Measurements from ENCODE around the gene SLC30A1. TPM values are rescaled to one million over a fixed set of nuclear protein-coding genes. Genes with fewer than 3 reads are reported as not detected.

The SLC30A1 gene
- total and polyA plus RNA-seq, 12 donors, result 1.4 to 26.5 (median 14.4) TPM

- no peaks in the 10 kb centered on the region for H3K27me3 ChIP-seq
- intact Hi-C loops (cut with DNase I), result no loop called here
Observed at GRCh38 chr1:211604548-211604947, 25.6 kb upstream of the SLC30A1 start.

GRCh38 chr1:211603713-211604112 lies 24.8 kb upstream of the SLC30A1 start:
- 95 to 100% methylated on average over 1 of the region's 1 CpG for WGBS, 2 donors
- Histone ChIP-seq H3K4me3 (no peak overlapping the region), H3K27me3 (no peaks in the 10 kb centered on the region), H3K9me3 (no peaks in the 10 kb centered on the region), H3K4me1 (peaks cover 0 to 35% (median 0%) of the 10 kb centered on the region in 9 donors), H3K36me3 (no peaks in the 10 kb centered on the region), H3K27ac (no peak overlapping the region)
- intact Hi-C loops (cut with DNase I), result no loop called here
- TF ChIP-seq, protein P1, sequence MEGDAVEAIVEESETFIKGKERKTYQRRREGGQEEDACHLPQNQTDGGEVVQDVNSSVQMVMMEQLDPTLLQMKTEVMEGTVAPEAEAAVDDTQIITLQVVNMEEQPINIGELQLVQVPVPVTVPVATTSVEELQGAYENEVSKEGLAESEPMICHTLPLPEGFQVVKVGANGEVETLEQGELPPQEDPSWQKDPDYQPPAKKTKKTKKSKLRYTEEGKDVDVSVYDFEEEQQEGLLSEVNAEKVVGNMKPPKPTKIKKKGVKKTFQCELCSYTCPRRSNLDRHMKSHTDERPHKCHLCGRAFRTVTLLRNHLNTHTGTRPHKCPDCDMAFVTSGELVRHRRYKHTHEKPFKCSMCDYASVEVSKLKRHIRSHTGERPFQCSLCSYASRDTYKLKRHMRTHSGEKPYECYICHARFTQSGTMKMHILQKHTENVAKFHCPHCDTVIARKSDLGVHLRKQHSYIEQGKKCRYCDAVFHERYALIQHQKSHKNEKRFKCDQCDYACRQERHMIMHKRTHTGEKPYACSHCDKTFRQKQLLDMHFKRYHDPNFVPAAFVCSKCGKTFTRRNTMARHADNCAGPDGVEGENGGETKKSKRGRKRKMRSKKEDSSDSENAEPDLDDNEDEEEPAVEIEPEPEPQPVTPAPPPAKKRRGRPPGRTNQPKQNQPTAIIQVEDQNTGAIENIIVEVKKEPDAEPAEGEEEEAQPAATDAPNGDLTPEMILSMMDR (IDR thresholded peaks at IDR 0.05), result no peak
- no peak for DNase-seq
- ATAC-seq, result no peak

More at GRCh38 chr1:211604548-211604947, 25.6 kb upstream of the SLC30A1 start:
- WGBS, 2 donors, result 83 to 88% methylated on average over 2 of the region's 2 CpGs
- Histone ChIP-seq H3K36me3 (no peaks in the 10 kb centered on the region), H3K9me3 (no peaks in the 10 kb centered on the region), H3K4me3 (no peak overlapping the region), H3K4me1 (peaks cover 0 to 35% (median 0%) of the 10 kb centered on the region in 9 donors), H3K27ac (no peak overlapping the region)
- TF ChIP-seq, protein P1 (IDR thresholded peaks at IDR 0.05), result no peak
- ATAC-seq, result no peak
- no peak for DNase-seq

DNA sequence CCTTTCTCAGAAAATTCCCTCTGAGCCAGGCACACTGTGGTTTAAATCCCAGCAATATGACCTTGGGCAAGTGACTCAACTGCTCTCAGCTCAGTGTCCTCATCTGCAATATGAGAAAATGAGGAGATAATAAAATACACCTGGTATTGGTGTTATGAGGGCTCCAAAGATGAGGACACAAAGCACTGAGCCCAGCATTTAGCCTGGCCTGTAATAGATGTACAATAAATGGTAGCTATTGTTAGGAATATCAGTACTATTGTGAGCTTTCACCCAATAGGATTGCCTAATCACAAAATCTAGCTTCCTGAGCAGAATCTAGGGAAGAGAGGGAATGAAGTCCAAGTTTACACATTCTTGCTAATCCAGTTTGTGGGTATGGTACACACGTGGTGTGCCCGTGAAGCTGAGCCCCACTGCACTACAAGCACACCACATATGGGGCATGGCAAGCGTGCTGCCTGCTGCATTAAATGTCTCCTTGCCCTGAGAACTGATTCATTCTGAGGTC lies 24.3 kb upstream of the SLC30A1 start:
- Histone ChIP-seq H3K27me3 (no peaks in the 10 kb centered on the region), H3K9me3 (no peaks in the 10 kb centered on the region), H3K4me1 (peaks cover 0 to 33% (median 0%) of the 10 kb centered on the region in 9 donors), H3K4me3 (no peak overlapping the region), H3K36me3 (no peaks in the 10 kb centered on the region), H3K27ac (no peak overlapping the region)
- WGBS, 2 donors, result 88 to 89% methylated on average over 3 of the region's 3 CpGs
- intact Hi-C loops (cut with DNase I), result no loop called here
- TF ChIP-seq, protein P1 (IDR thresholded peaks at IDR 0.05), result no peak
- no peak for DNase-seq
- ATAC-seq, result no peak

- Histone ChIP-seq H3K9me3 (no peaks in the 10 kb centered on the region), H3K4me1 (peaks cover 0 to 31% (median 0%) of the 10 kb centered on the region in 9 donors), H3K27me3 (no peaks in the 10 kb centered on the region), H3K36me3 (no peaks in the 10 kb centered on the region), H3K27ac (no peak overlapping the region), H3K4me3 (no peak overlapping the region)
- ATAC-seq (no peak), DNase-seq (no peak)
- TF ChIP-seq, protein P1 (IDR thresholded peaks at IDR 0.05), result no peak
- WGBS, 2 donors, result 51 to 68% methylated on average over 7 of the region's 7 CpGs
- intact Hi-C loops (cut with DNase I), result no loop called here
Observed at GRCh38 chr1:211601982-211602670, 23.2 kb upstream of the SLC30A1 start.
